Glutamatergic neuron (in vitro differentiated cells): ENCODE measurements around the gene MEN1. TPM values are rescaled to one million over a fixed set of nuclear protein-coding genes. Genes with fewer than 3 reads are reported as not detected.

Experiments
- DNase-seq: peaks from one replicate; pipeline ENCODE4 v3.0.0; 2022
- H3K27ac Mint-ChIP-seq: one replicate; pipeline ENCODE4 v1.8.0; 2020; ENCODE audit warnings: mild to moderate bottlenecking, mixed read lengths, inconsistent platforms; ENCODE audit not compliant: unreplicated experiment
- H3K27me3 Mint-ChIP-seq: one replicate; pipeline ENCODE4 v1.8.0; 2020; ENCODE audit warnings: mild to moderate bottlenecking, moderate library complexity, mixed read lengths, inconsistent platforms; ENCODE audit not compliant: unreplicated experiment
- H3K36me3 Mint-ChIP-seq: one replicate; pipeline ENCODE4 v1.8.0; 2020; ENCODE audit warnings: mild to moderate bottlenecking, mixed read lengths, inconsistent platforms; ENCODE audit not compliant: unreplicated experiment
- H3K4me1 Mint-ChIP-seq: one replicate; pipeline ENCODE4 v1.8.0; 2020; ENCODE audit warnings: mild to moderate bottlenecking, low read depth, mixed read lengths, inconsistent platforms; ENCODE audit not compliant: unreplicated experiment
- H3K4me3 Mint-ChIP-seq: one replicate; pipeline ENCODE4 v1.8.0; 2020; ENCODE audit warnings: mild to moderate bottlenecking, mixed read lengths, inconsistent platforms; ENCODE audit not compliant: unreplicated experiment
- H3K9me3 Mint-ChIP-seq: one replicate; pipeline ENCODE4 v1.8.0; 2020; ENCODE audit warnings: mild to moderate bottlenecking, moderate library complexity, mixed read lengths, inconsistent platforms; ENCODE audit not compliant: unreplicated experiment
- total RNA-seq: library from RNA; stranded (reverse); fragmentation: NEBNext Ultra II Directional; extraction: Animal tissue kit (Norgen Biotek cat#: 25700); gene quantifications from one replicate; pipeline ENCODE4 v1.2.1, GENCODE V29; 2021; ENCODE audit not compliant: unreplicated experiment
- TF ChIP-seq, protein P1 (sequence below): fragments of 200-600 bp; sonication (generic); IDR thresholded peaks from one replicate; pipeline ENCODE4 v1.5.0; 2021; ENCODE audit not compliant: partially characterized antibody, unreplicated experiment

MEN1 gene
- total RNA-seq, 1 donor from 2014 or later, result 39.7 TPM

DNA sequence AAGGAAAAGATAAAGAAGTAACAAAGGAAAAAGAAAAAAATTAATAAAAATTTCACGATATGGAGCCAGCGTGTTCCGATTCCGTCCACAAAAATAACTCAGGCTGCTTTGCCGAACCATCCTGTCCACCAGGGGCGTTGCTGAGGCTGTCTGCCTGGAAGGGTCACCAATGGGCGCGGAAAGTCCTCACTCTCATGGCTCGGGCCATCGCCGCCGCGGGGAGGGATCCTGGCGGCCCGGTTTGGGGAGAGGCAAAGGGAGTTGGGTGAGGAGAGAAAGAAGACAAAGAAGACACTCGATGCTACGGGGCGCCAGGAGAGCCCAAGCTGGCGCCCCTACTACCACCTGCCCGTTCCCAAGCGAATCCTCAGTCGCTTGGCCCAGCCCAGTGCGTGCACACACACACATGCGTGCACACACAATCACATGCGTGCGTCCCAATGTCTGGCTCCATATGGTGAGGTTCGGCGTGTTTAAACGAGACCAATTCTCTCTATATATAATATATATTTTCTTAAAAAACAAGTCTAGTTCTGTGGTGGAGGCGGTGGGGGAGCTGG is 45.0 kb downstream of the MEN1 start:
- peaks cover 6% of the 10 kb centered on the region for H3K36me3 Mint-ChIP-seq
- H3K27ac Mint-ChIP-seq, result no peak overlapping the region
- H3K4me3 Mint-ChIP-seq, result no peak overlapping the region
- DNase-seq, result peak; percentile 50
- peaks cover 7% of the 10 kb centered on the region for H3K9me3 Mint-ChIP-seq
- TF ChIP-seq, protein P1, sequence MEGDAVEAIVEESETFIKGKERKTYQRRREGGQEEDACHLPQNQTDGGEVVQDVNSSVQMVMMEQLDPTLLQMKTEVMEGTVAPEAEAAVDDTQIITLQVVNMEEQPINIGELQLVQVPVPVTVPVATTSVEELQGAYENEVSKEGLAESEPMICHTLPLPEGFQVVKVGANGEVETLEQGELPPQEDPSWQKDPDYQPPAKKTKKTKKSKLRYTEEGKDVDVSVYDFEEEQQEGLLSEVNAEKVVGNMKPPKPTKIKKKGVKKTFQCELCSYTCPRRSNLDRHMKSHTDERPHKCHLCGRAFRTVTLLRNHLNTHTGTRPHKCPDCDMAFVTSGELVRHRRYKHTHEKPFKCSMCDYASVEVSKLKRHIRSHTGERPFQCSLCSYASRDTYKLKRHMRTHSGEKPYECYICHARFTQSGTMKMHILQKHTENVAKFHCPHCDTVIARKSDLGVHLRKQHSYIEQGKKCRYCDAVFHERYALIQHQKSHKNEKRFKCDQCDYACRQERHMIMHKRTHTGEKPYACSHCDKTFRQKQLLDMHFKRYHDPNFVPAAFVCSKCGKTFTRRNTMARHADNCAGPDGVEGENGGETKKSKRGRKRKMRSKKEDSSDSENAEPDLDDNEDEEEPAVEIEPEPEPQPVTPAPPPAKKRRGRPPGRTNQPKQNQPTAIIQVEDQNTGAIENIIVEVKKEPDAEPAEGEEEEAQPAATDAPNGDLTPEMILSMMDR, result no peak
- H3K4me1 Mint-ChIP-seq, result peaks cover 15% of the 10 kb centered on the region
- H3K27me3 Mint-ChIP-seq, result peaks cover 4% of the 10 kb centered on the region

DNA sequence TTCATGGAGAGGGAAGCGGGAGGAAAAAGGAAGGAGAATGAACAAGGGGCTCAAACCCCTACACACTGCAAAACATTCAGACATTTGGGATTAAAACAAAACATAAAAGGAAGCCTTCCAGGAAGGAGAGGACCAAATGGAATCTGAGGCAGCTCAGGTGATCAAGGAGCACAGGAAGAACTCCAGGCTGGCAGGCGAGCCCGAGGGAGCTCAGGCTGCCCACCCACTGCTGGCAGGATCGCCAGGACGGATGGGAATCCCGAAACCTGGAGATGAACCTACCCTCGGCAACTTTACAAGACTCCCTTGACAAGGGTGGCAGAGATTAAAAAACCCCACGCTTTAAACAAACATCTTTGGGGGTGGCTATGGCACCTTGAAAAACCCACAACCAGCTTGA is 45.6 kb downstream of the MEN1 start:
- Mint-ChIP-seq H3K27me3 (peaks cover 4% of the 10 kb centered on the region), H3K4me3 (peak overlapping the region; percentile 10), H3K27ac (no peak overlapping the region), H3K36me3 (peaks cover 6% of the 10 kb centered on the region), H3K4me1 (peaks cover 20% of the 10 kb centered on the region), H3K9me3 (peaks cover 7% of the 10 kb centered on the region)
- TF ChIP-seq, protein P1, result no peak
- DNase-seq, result no peak

DNA sequence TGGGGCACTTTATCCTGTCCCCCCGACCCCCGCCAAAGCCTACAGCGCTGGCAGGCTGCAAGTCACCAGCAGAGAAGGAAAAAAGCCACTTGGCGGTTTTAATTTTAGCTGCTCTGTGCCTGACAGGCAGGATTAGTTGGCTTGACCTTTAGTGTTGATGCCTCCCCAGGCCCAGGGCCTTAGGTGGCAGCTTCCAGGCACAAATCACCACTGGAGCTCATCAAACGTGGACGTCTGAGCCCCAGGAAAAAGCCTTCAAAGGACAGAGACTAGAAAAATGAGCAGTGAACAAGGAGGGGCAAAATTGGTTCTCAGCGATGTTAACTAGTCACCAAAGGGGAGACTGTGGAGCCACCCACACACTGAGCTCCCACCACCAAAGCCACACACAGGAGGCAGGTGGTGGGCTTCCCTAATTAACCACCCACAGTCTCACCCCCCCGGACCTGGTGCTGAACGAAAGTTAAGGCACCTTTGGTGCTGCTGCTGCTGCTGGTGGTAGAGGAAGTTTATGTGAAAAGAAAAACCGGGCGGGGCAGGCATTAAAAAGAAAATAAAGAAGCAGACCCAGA is 46.2 kb downstream of the MEN1 start:
- TF ChIP-seq, protein P1, result no peak
- H3K27me3 Mint-ChIP-seq, result peaks cover 4% of the 10 kb centered on the region
- peaks cover 7% of the 10 kb centered on the region for H3K9me3 Mint-ChIP-seq
- H3K27ac Mint-ChIP-seq, result peak overlapping the region; percentile 36
- H3K4me1 Mint-ChIP-seq, result peaks cover 25% of the 10 kb centered on the region
- no peak for DNase-seq
- H3K36me3 Mint-ChIP-seq, result peaks cover under 1% of the 10 kb centered on the region
- peak overlapping the region; percentile 21 for H3K4me3 Mint-ChIP-seq

DNA sequence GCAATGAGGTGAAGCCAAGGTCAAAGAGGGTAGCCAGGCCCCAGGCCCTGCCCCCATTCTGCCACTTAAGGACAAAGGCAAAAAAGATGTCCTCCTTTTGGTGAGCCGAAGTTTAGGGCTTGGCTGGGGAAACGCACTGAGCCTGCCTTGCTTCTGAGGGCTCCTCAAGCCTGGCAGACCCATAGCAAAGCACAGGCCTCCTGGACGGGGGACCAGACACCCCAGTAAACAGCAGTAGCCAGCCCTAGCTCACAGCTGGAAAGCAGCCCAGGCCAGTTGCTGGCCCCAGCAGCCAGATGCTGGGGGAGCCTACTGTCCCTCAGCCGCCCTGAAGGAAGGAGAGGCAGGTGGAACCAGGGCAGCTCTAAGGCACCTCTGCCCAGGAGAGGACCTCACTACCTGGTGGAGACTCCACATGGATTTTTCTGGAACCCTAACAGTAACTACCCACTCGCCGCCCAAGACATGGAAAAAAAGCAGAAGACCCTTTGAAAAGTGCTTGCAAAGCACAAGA is 46.8 kb downstream of the MEN1 start:
- Mint-ChIP-seq H3K27me3 (peaks cover 4% of the 10 kb centered on the region), H3K4me1 (peaks cover 25% of the 10 kb centered on the region), H3K27ac (peak overlapping the region; percentile 36), H3K9me3 (peaks cover 7% of the 10 kb centered on the region), H3K4me3 (no peak overlapping the region), H3K36me3 (no peaks in the 10 kb centered on the region)
- TF ChIP-seq, protein P1, result no peak
- DNase-seq, result no peak
